Progenitor cell of endocrine pancreas (in vitro differentiated cells): ENCODE data around the gene RUFY4. TPM values are rescaled to one million over a fixed set of nuclear protein-coding genes. Genes with fewer than 3 reads are reported as not detected.

Source experiments
- DNase-seq: peaks from one replicate; pipeline ENCODE4 v3.0.0; 2021; ENCODE audit warnings: low spot score; ENCODE audit not compliant: unreplicated experiment
- H3K27ac Mint-ChIP-seq: 2 replicates; pipeline ENCODE4 v1.8.0; 2021; ENCODE audit warnings: mild to moderate bottlenecking, moderate library complexity, mixed read lengths
- H3K27me3 Mint-ChIP-seq: 2 replicates; pipeline ENCODE4 v1.8.0; 2021; ENCODE audit warnings: mixed read lengths
- H3K36me3 Mint-ChIP-seq: 2 replicates; pipeline ENCODE4 v1.8.0; 2022; ENCODE audit warnings: mixed read lengths; ENCODE audit not compliant: insufficient read depth
- H3K4me1 Mint-ChIP-seq: 2 replicates; pipeline ENCODE4 v1.8.0; 2021; ENCODE audit warnings: low read depth, mixed read lengths
- H3K4me3 Mint-ChIP-seq: 2 replicates; pipeline ENCODE4 v1.8.0; 2021; ENCODE audit warnings: low read depth, mild to moderate bottlenecking, moderate library complexity, mixed read lengths
- H3K9me3 Mint-ChIP-seq: 2 replicates; pipeline ENCODE4 v1.8.0; 2021; ENCODE audit warnings: low read depth, mixed read lengths
- total RNA-seq: library from RNA; stranded (reverse); gene quantifications from 2 replicates; pipeline ENCODE4 v1.2.1, GENCODE V29; 2021
- TF ChIP-seq, protein P1 (sequence below): fragments of 200-600 bp; sonication (generic); IDR thresholded peaks from one replicate; pipeline ENCODE4 v1.5.0; 2021; ENCODE audit warnings: antibody characterized with exemption, mild to moderate bottlenecking; ENCODE audit not compliant: unreplicated experiment

The RUFY4 gene
- total RNA-seq, 1 donor from 2014 or later: not detected

DNA sequence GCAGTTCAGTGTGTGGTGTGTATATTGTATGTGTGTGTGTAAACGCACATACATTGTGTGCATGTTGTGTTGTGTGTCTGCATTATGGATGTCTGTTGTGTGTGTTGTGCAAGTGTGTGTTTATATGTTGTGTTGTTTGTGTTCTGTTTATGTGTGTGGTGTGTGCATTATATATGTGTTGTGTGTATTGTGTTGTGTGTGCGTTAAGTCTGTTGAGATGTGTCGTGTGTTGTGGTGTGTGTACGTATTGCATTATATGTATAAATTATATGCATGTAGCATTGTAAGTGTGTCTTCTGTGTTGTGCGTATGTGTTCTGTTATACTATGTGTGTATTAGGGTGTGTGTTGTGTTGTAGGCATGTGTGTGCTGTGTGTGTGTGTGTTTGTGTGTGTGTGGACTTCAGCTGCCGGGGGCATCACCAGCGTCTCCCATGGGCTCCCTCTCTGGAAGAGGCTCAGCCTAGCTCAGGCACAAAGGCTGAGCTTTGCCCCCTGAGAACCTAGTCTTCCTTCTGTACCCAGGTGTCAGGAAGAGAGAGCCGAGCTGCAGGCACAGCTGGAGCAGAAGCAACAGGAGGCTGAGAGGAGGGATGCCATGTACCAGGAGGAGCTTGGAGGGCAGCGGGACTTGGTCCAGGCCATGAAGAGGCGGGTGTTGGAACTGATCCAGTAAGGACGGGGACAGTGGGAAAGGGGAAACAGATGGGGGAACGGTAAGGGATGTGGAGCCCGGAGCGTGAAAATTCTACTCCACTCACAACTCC is 13.7 kb downstream of the RUFY4 start:
- Mint-ChIP-seq H3K9me3 (peaks cover 12% of the 10 kb centered on the region), H3K4me3 (no peak overlapping the region), H3K4me1 (no peaks in the 10 kb centered on the region), H3K36me3 (peaks cover 3% of the 10 kb centered on the region), H3K27ac (no peak overlapping the region), H3K27me3 (peaks cover 24% of the 10 kb centered on the region)
- TF ChIP-seq, protein P1, sequence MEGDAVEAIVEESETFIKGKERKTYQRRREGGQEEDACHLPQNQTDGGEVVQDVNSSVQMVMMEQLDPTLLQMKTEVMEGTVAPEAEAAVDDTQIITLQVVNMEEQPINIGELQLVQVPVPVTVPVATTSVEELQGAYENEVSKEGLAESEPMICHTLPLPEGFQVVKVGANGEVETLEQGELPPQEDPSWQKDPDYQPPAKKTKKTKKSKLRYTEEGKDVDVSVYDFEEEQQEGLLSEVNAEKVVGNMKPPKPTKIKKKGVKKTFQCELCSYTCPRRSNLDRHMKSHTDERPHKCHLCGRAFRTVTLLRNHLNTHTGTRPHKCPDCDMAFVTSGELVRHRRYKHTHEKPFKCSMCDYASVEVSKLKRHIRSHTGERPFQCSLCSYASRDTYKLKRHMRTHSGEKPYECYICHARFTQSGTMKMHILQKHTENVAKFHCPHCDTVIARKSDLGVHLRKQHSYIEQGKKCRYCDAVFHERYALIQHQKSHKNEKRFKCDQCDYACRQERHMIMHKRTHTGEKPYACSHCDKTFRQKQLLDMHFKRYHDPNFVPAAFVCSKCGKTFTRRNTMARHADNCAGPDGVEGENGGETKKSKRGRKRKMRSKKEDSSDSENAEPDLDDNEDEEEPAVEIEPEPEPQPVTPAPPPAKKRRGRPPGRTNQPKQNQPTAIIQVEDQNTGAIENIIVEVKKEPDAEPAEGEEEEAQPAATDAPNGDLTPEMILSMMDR: no peak
- DNase-seq: no peak

DNA sequence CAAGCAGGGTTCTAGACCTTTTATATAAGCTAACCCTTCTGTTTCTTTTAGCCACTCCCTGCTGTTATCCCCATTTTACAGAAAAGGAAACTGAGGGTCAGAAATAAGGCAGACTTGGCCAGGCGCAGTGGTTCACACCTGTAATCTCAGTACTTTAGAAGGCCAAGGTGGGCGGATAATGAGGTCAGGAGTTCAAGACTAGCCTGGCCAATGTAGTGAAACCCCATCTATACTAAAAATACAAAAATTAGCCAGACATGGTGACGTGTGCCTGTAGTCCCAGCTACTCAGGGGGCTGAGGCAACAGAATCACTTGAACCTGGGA is 14.3 kb downstream of the RUFY4 start:
- Mint-ChIP-seq H3K4me1 (no peaks in the 10 kb centered on the region), H3K4me3 (no peak overlapping the region), H3K36me3 (peaks cover 3% of the 10 kb centered on the region), H3K27me3 (peaks cover 25% of the 10 kb centered on the region), H3K27ac (no peak overlapping the region), H3K9me3 (peaks cover 12% of the 10 kb centered on the region)
- no peak for DNase-seq
- TF ChIP-seq, protein P1: no peak

DNA sequence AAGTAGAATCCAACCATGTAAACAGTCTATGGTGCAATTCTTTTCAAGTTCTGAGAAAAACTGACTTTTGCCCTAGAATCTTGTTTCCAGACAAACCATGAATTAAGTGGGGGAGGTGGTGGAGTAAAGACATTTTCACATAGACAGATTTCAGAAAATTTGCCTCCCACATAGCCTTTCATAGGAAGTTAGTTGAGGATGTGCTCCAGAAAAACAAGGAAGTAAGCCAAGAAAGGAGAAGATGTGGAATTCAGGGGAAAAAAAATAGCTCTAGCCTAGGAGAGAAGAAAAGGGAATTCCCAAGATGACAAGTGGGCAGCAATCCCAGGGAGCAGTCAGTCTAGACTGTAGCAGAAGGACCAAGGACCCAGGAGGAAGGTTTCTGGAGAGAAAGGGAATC is 17.4 kb downstream of the RUFY4 start:
- Mint-ChIP-seq H3K27ac (no peak overlapping the region), H3K36me3 (peaks cover 3% of the 10 kb centered on the region), H3K9me3 (peaks cover 12% of the 10 kb centered on the region), H3K4me3 (no peak overlapping the region), H3K4me1 (no peaks in the 10 kb centered on the region), H3K27me3 (peaks cover 34% of the 10 kb centered on the region)
- TF ChIP-seq, protein P1: no peak
- DNase-seq: no peak

DNA sequence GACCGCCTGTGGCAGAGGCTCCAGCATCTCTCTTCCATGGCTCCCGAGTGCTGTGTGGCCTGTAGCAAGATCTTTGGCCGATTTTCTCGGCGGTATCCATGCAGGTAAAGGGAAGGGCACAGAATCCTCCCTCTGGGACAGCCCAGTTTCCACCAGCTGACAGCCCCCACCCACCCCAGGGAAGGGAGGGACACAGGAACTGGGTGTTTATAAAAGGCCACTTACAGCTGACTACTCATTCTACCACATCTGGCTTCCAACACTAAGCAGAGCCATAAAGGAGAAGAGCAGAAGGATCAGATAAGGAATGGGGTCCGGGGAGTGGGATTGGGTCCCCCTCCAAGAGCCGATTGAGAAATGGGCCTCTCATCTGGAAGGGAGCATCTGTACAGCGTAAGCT is 20.2 kb downstream of the RUFY4 start:
- Mint-ChIP-seq H3K9me3 (peaks cover 12% of the 10 kb centered on the region), H3K4me1 (no peaks in the 10 kb centered on the region), H3K27me3 (peaks cover 35% of the 10 kb centered on the region), H3K36me3 (peaks cover 3% of the 10 kb centered on the region), H3K27ac (no peak overlapping the region), H3K4me3 (no peak overlapping the region)
- DNase-seq: no peak
- TF ChIP-seq, protein P1: no peak

DNA sequence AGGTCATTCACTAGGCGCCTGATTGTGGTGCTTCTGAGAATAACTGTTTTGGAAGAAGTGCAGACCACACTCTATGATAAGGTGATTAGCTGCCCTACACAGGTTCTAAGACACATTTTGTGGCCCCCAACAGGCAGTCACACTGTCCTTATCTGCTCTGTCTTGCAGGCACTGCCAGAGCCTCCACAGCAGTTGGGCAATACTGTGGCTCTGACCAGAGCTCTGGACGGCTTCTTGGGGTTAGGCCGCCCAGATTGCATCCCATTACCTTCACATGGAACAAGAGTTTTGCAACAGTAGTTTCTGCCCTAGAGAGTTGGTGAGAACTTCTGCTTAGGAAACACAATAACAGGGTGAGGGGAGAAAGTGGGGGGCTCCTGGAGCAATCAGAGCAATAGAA is 22.7 kb downstream of the RUFY4 start:
- peaks cover 2% of the 10 kb centered on the region for H3K4me1 Mint-ChIP-seq
- no peak overlapping the region for H3K4me3 Mint-ChIP-seq
- DNase-seq: no peak
- TF ChIP-seq, protein P1: no peak
- H3K27me3 Mint-ChIP-seq: peaks cover 23% of the 10 kb centered on the region
- H3K27ac Mint-ChIP-seq: no peak overlapping the region
- no peaks in the 10 kb centered on the region for H3K36me3 Mint-ChIP-seq
- H3K9me3 Mint-ChIP-seq: no peaks in the 10 kb centered on the region
